ENCODE results near the gene PLCD3.

GRCh38 chr17:45107293-45108010 lies 24.9 kb downstream of the PLCD3 start:
- no peak for TF ChIP-seq CTCF (IDR thresholded peaks at IDR 0.05)
- TF ChIP-seq POLR2A (IDR thresholded peaks at IDR 0.05) = no peak
